Mesothelial cell of epicardium (in vitro differentiated cells): ENCODE results near the gene SPATA18. TPM values are rescaled to one million over a fixed set of nuclear protein-coding genes. Genes with fewer than 3 reads are reported as not detected.

Source experiments
- DNase-seq, 2 experiments: peaks; one replicate each; pipeline ENCODE4 v3.0.0; 2021; ENCODE audit warnings: low spot score in 2 of 2; ENCODE audit not compliant: unreplicated experiment in 2 of 2
- H3K27ac Mint-ChIP-seq: 2 replicates; pipeline ENCODE4 v1.8.0; 2021; ENCODE audit warnings: mixed read lengths
- H3K27me3 Mint-ChIP-seq: 2 replicates; pipeline ENCODE4 v1.8.0; 2021; ENCODE audit warnings: low read depth, mixed read lengths
- H3K36me3 Mint-ChIP-seq: 2 replicates; pipeline ENCODE4 v1.8.0; 2021; ENCODE audit warnings: mixed read lengths
- H3K4me1 Mint-ChIP-seq: 2 replicates; pipeline ENCODE4 v1.8.0; 2021; ENCODE audit warnings: mixed read lengths
- H3K4me3 Mint-ChIP-seq: 2 replicates; pipeline ENCODE4 v1.8.0; 2021; ENCODE audit warnings: mild to moderate bottlenecking, moderate library complexity, mixed read lengths
- H3K9me3 Mint-ChIP-seq: 2 replicates; pipeline ENCODE4 v1.8.0; 2021; ENCODE audit warnings: mixed read lengths
- total RNA-seq: library from RNA; stranded (reverse); gene quantifications from 3 replicates; pipeline ENCODE4 v1.2.1, GENCODE V29; 2021
- TF ChIP-seq, protein P1 (sequence below): fragments of 200-600 bp; sonication (generic); IDR thresholded peaks from one replicate; pipeline ENCODE4 v1.5.0; 2021; ENCODE audit warnings: antibody characterized with exemption; ENCODE audit not compliant: unreplicated experiment

The SPATA18 gene
- total RNA-seq, 1 donor from 2014 or later = 10.0 TPM

DNA sequence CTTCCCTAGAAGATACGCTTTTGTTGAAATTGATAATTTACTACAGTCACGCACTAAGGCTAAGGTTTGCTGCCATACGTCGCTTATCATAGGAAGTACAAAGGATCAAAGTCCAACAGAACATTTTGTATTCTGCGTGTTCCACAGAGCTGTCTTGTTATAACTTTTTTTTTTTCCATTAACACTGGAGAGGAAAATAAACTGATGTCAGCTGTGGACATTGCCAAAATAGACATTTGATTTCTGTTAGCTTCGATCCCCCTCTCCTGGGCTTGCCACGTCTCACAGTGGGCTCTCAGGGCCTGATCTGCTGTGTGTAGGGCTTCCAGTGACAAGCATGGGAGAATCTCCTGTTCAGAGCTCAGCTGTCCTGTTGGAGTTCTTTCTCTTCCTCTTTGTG lies 93.3 kb downstream of the SPATA18 start:
- no peak overlapping the region for H3K4me3 Mint-ChIP-seq
- TF ChIP-seq, protein P1, sequence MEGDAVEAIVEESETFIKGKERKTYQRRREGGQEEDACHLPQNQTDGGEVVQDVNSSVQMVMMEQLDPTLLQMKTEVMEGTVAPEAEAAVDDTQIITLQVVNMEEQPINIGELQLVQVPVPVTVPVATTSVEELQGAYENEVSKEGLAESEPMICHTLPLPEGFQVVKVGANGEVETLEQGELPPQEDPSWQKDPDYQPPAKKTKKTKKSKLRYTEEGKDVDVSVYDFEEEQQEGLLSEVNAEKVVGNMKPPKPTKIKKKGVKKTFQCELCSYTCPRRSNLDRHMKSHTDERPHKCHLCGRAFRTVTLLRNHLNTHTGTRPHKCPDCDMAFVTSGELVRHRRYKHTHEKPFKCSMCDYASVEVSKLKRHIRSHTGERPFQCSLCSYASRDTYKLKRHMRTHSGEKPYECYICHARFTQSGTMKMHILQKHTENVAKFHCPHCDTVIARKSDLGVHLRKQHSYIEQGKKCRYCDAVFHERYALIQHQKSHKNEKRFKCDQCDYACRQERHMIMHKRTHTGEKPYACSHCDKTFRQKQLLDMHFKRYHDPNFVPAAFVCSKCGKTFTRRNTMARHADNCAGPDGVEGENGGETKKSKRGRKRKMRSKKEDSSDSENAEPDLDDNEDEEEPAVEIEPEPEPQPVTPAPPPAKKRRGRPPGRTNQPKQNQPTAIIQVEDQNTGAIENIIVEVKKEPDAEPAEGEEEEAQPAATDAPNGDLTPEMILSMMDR = no peak
- DNase-seq = no peak
- H3K27me3 Mint-ChIP-seq = no peaks in the 10 kb centered on the region
- H3K4me1 Mint-ChIP-seq = no peaks in the 10 kb centered on the region
- peaks cover 11% of the 10 kb centered on the region for H3K9me3 Mint-ChIP-seq
- no peaks in the 10 kb centered on the region for H3K36me3 Mint-ChIP-seq
- no peak overlapping the region for H3K27ac Mint-ChIP-seq

Other genes starting within 250 kb of the SPATA18 start
- 44.8 to 50.8 TPM (median 49.3 TPM) in 3 replicates for gene DCUN1D4, start 208.2 kb upstream of the SPATA18 start, total RNA-seq
- gene LRRC66, start 30.9 kb upstream of the SPATA18 start, total RNA-seq = 0.20 to 0.44 TPM (median 0.32 TPM) in 3 replicates
- 27.9 to 30.4 TPM (median 30.2 TPM) in 3 replicates for gene SGCB, start 13.0 kb upstream of the SPATA18 start, total RNA-seq